GM23338 (cell line): Measurements from ENCODE around the gene TRAK1. TPM values are rescaled to one million over a fixed set of nuclear protein-coding genes. Genes with fewer than 3 reads are reported as not detected.

Source experiments
- ATAC-seq: fragments of 200-7000 bp; cut with Tn5 transposase; 3 replicates; pipeline ENCODE4 v1.9.1; 2020
- DNase-seq: peaks from one replicate; pipeline ENCODE4 v3.0.0-alpha.2; 2015; ENCODE audit warnings: low spot score
- H2AFZ ChIP-seq: fragments of 200-600 bp; sonication (generic); 2 replicates; pipeline ENCODE4 v1.8.0; 2016; ENCODE audit warnings: antibody characterized with exemption, mild to moderate bottlenecking, moderate library complexity
- H3F3A ChIP-seq: fragments of 200-600 bp; sonication (generic); replicated peaks from 2 replicates; pipeline ENCODE4 v1.8.0; 2017; ENCODE audit warnings: antibody characterized with exemption, mixed run types, low read depth
- H3K27ac ChIP-seq: fragments of 200-600 bp; sonication (generic); 2 replicates; pipeline ENCODE4 v1.6.1; 2016; ENCODE audit warnings: low read depth
- H3K27me3 ChIP-seq: fragments of 200-600 bp; sonication (generic); 2 replicates; pipeline ENCODE4 v1.8.0; 2016; ENCODE audit warnings: mild to moderate bottlenecking, mixed run types, moderate library complexity; ENCODE audit not compliant: insufficient read depth
- H3K36me3 ChIP-seq: fragments of 200-600 bp; sonication (generic); 2 replicates; pipeline ENCODE4 v1.8.0; 2016; ENCODE audit warnings: mild to moderate bottlenecking; ENCODE audit not compliant: insufficient read depth
- H3K4me1 ChIP-seq: fragments of 200-600 bp; sonication (generic); 2 replicates; pipeline ENCODE4 v1.8.0; 2016; ENCODE audit warnings: mild to moderate bottlenecking, moderate library complexity; ENCODE audit not compliant: insufficient read depth
- H3K4me2 ChIP-seq: fragments of 200-600 bp; sonication (generic); 2 replicates; pipeline ENCODE4 v1.7.1; 2017; ENCODE audit warnings: mixed run types
- H3K4me3 ChIP-seq: fragments of 200-600 bp; sonication (generic); 2 replicates; pipeline ENCODE4 v1.6.1; 2016; ENCODE audit warnings: mixed run types
- H3K79me2 ChIP-seq: fragments of 200-600 bp; sonication (generic); replicated peaks from 2 replicates; pipeline ENCODE4 v1.8.0; 2017; ENCODE audit warnings: mild to moderate bottlenecking; ENCODE audit not compliant: insufficient read depth
- H3K9me2 ChIP-seq: fragments of 200-600 bp; sonication (generic); 2 replicates; pipeline ENCODE4 v1.8.0; 2017; ENCODE audit not compliant: insufficient read depth
- H4K20me1 ChIP-seq: fragments of 200-600 bp; sonication (generic); replicated peaks from 2 replicates; pipeline ENCODE4 v1.8.0; 2017; ENCODE audit warnings: mild to moderate bottlenecking; ENCODE audit not compliant: insufficient read depth
- H3K27ac Mint-ChIP-seq: 2 replicates; pipeline ENCODE4 v1.8.0; 2020; ENCODE audit warnings: inconsistent platforms, mild to moderate bottlenecking, moderate library complexity, mixed read lengths
- H3K27me3 Mint-ChIP-seq: 3 replicates; pipeline ENCODE4 v1.8.0; 2022; ENCODE audit warnings: low read depth, mild to moderate bottlenecking, moderate library complexity, mixed read lengths, inconsistent platforms; ENCODE audit not compliant: insufficient read depth, poor library complexity
- H3K36me3 Mint-ChIP-seq: 3 replicates; pipeline ENCODE4 v1.8.0; 2021; ENCODE audit warnings: low read depth, mild to moderate bottlenecking, inconsistent platforms, moderate library complexity, mixed read lengths
- H3K4me1 Mint-ChIP-seq: 3 replicates; pipeline ENCODE4 v1.8.0; 2020; ENCODE audit warnings: mild to moderate bottlenecking, inconsistent platforms, mixed read lengths
- H3K4me3 Mint-ChIP-seq: 3 replicates; pipeline ENCODE4 v1.8.0; 2021; ENCODE audit warnings: moderate library complexity, mild to moderate bottlenecking, inconsistent platforms, mixed read lengths
- H3K9me3 Mint-ChIP-seq: 3 replicates; pipeline ENCODE4 v1.8.0; 2020; ENCODE audit warnings: moderate library complexity, mild to moderate bottlenecking, inconsistent platforms, mixed read lengths
- CREB1 ChIP-seq: fragments of 250-450 bp; sonication (Bioruptor Pico); IDR thresholded peaks from 2 replicates; pipeline ENCODE4 v1.5.0; 2020; ENCODE audit warnings: low read depth, mild to moderate bottlenecking, moderate library complexity
- ETS1 ChIP-seq: IDR thresholded peaks from 2 replicates; pipeline ENCODE4 v1.6.1; 2016; ENCODE audit warnings: antibody characterized with exemption
- EZH2 ChIP-seq: fragments of 200-600 bp; sonication (generic); IDR thresholded peaks from one replicate; pipeline ENCODE4 v1.8.0; 2017; ENCODE audit warnings: antibody characterized with exemption, mild to moderate bottlenecking, low read depth; ENCODE audit not compliant: unreplicated experiment
- EZH2phosphoT487 ChIP-seq: fragments of 200-600 bp; sonication (generic); IDR thresholded peaks from one replicate; pipeline ENCODE4 v1.8.1; 2018; ENCODE audit warnings: antibody characterized with exemption; ENCODE audit not compliant: unreplicated experiment
- JUNB ChIP-seq: IDR thresholded peaks from one replicate; pipeline ENCODE4 v1.6.1; 2016; ENCODE audit warnings: antibody characterized with exemption; ENCODE audit not compliant: unreplicated experiment
- NANOG ChIP-seq: IDR thresholded peaks from 2 replicates; pipeline ENCODE4 v1.6.1; 2016; ENCODE audit warnings: antibody characterized with exemption, borderline replicate concordance
- POLR2AphosphoS5 ChIP-seq: IDR thresholded peaks from 2 replicates; pipeline ENCODE4 v1.6.1; 2016; ENCODE audit warnings: antibody characterized with exemption, low read depth
- REST ChIP-seq: IDR thresholded peaks from one replicate; pipeline ENCODE4 v1.6.1; 2018; ENCODE audit warnings: antibody characterized with exemption; ENCODE audit not compliant: unreplicated experiment
- STAT1 ChIP-seq: IDR thresholded peaks from one replicate; pipeline ENCODE4 v1.6.1; 2016; ENCODE audit warnings: antibody characterized with exemption; ENCODE audit not compliant: unreplicated experiment
- ZNF114 ChIP-seq: fragments of 250-450 bp; sonication (Bioruptor Pico); IDR thresholded peaks from 2 replicates; pipeline ENCODE4 v1.5.0; 2020; ENCODE audit warnings: mild to moderate bottlenecking, moderate library complexity
- ZNF331 ChIP-seq: fragments of 250-450 bp; sonication (Bioruptor Pico); IDR thresholded peaks from 2 replicates; pipeline ENCODE4 v1.5.0; 2020; ENCODE audit warnings: low read depth, mild to moderate bottlenecking, moderate library complexity
- polyA plus RNA-seq: library from polyadenylated mRNA; unstranded; fragments of >200 nt; fragmentation: Nextera tagmentation; extraction: Ambion mirVana; gene quantifications from 2 replicates; pipeline ENCODE4 v1.2.1, GENCODE V29; 2016
- total RNA-seq: library from RNA; depleted of rRNA; stranded (reverse); fragments of >200 nt; shearing (Covaris generic); gene quantifications from 2 replicates; pipeline ENCODE4 v1.2.3, GENCODE V29; 2014
- TF ChIP-seq, protein P1 (sequence below), 2 experiments: fragments of 200-600 bp in 1 of 2; sonication (generic) in 1 of 2; conservative IDR thresholded peaks; 2 replicates each; pipeline versions ENCODE4 v1.5.1 to v1.6.1; 2016 to 2017; ENCODE audit warnings: antibody characterized with exemption in 2 of 2, low read depth in 2 of 2, mild to moderate bottlenecking in 2 of 2, moderate library complexity in 1 of 2
- TF ChIP-seq, protein P2 (sequence below): fragments of 250-450 bp; sonication (Bioruptor Pico); IDR thresholded peaks from 2 replicates; pipeline ENCODE4 v1.5.0; 2020; ENCODE audit warnings: mild to moderate bottlenecking, moderate library complexity

Gene TRAK1
- total and polyA plus RNA-seq, 2 experiments from 2014 or later = 13.4 to 47.4 TPM

DNA sequence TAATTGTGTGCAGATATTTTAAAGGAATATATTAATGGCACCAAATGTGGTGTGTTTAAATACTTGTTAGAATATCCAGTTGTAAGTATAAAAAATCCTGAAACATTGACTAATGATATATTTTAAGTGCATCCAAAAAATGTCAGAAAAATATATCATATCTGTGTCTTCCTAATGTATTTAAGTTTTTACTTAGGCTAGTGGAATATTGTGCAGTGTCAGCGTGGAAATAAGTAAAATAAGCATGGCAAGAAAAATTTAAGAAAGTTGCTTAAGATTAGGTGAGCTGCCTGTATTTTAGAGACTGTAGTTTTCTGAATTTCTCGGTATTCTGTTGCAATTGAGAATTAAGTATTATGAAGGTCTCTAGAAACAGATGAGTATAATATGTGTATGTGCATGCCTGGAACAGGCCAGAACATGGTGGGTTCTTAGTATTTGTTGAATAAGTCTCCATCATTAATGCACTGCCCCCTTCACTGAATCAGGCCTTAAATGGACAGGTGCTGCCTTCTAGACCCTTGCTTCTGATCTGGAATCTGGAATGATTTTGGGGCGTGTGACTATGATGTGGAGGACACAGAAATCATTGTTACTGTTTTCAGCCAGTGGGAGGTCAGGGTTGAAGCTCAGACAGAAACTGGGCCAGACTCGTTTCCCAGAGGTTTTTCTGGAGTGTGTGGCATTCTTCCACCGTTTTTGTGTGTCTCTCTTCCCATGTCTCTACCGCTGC, 86.1 kb downstream of the TRAK1 start:
- Histone ChIP-seq H3K79me2 (peaks cover 54% of the 10 kb centered on the region), H3K4me3 (no peak overlapping the region)
- peak overlapping the region; percentile 75; the same call in 1 of the 2 replicates for H3K27ac Mint-ChIP-seq

More for the DNA sequence above, 86.1 kb downstream of the TRAK1 start:
- Histone ChIP-seq H3K27me3 (no peaks in the 10 kb centered on the region), H3K4me2 (no peak overlapping the region), H3K4me1 (peaks cover 6% of the 10 kb centered on the region), H3F3A (no peaks in the 10 kb centered on the region), H2AFZ (no peak overlapping the region), H3K9me2 (no peaks in the 10 kb centered on the region), H4K20me1 (peaks cover 3% of the 10 kb centered on the region), H3K27ac (no peak overlapping the region), H3K36me3 (no peaks in the 10 kb centered on the region)
- peaks cover 19% of the 10 kb centered on the region for H3K4me1 Mint-ChIP-seq
- H3K36me3 Mint-ChIP-seq = peaks cover 5% of the 10 kb centered on the region; the same call in 2 of the 3 replicates
- DNase-seq = no peak
- TF ChIP-seq POLR2AphosphoS5 = no peak
- TF ChIP-seq JUNB = no peak
- no peak for TF ChIP-seq STAT1
- no peak for TF ChIP-seq ZNF114 (CRISPR knock-in tag)
- TF ChIP-seq CREB1 (CRISPR knock-in tag) = no peak
- no peak for TF ChIP-seq EZH2
- TF ChIP-seq ETS1 = no peak
- no peak for TF ChIP-seq NANOG
- no peak for TF ChIP-seq EZH2phosphoT487
- TF ChIP-seq, protein P1, sequence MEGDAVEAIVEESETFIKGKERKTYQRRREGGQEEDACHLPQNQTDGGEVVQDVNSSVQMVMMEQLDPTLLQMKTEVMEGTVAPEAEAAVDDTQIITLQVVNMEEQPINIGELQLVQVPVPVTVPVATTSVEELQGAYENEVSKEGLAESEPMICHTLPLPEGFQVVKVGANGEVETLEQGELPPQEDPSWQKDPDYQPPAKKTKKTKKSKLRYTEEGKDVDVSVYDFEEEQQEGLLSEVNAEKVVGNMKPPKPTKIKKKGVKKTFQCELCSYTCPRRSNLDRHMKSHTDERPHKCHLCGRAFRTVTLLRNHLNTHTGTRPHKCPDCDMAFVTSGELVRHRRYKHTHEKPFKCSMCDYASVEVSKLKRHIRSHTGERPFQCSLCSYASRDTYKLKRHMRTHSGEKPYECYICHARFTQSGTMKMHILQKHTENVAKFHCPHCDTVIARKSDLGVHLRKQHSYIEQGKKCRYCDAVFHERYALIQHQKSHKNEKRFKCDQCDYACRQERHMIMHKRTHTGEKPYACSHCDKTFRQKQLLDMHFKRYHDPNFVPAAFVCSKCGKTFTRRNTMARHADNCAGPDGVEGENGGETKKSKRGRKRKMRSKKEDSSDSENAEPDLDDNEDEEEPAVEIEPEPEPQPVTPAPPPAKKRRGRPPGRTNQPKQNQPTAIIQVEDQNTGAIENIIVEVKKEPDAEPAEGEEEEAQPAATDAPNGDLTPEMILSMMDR (conservative IDR thresholded peaks at IDR 0.05; ENCODE audit: low read depth in 2 of 2) = no peak
- no peak for TF ChIP-seq REST
- TF ChIP-seq, protein P2, sequence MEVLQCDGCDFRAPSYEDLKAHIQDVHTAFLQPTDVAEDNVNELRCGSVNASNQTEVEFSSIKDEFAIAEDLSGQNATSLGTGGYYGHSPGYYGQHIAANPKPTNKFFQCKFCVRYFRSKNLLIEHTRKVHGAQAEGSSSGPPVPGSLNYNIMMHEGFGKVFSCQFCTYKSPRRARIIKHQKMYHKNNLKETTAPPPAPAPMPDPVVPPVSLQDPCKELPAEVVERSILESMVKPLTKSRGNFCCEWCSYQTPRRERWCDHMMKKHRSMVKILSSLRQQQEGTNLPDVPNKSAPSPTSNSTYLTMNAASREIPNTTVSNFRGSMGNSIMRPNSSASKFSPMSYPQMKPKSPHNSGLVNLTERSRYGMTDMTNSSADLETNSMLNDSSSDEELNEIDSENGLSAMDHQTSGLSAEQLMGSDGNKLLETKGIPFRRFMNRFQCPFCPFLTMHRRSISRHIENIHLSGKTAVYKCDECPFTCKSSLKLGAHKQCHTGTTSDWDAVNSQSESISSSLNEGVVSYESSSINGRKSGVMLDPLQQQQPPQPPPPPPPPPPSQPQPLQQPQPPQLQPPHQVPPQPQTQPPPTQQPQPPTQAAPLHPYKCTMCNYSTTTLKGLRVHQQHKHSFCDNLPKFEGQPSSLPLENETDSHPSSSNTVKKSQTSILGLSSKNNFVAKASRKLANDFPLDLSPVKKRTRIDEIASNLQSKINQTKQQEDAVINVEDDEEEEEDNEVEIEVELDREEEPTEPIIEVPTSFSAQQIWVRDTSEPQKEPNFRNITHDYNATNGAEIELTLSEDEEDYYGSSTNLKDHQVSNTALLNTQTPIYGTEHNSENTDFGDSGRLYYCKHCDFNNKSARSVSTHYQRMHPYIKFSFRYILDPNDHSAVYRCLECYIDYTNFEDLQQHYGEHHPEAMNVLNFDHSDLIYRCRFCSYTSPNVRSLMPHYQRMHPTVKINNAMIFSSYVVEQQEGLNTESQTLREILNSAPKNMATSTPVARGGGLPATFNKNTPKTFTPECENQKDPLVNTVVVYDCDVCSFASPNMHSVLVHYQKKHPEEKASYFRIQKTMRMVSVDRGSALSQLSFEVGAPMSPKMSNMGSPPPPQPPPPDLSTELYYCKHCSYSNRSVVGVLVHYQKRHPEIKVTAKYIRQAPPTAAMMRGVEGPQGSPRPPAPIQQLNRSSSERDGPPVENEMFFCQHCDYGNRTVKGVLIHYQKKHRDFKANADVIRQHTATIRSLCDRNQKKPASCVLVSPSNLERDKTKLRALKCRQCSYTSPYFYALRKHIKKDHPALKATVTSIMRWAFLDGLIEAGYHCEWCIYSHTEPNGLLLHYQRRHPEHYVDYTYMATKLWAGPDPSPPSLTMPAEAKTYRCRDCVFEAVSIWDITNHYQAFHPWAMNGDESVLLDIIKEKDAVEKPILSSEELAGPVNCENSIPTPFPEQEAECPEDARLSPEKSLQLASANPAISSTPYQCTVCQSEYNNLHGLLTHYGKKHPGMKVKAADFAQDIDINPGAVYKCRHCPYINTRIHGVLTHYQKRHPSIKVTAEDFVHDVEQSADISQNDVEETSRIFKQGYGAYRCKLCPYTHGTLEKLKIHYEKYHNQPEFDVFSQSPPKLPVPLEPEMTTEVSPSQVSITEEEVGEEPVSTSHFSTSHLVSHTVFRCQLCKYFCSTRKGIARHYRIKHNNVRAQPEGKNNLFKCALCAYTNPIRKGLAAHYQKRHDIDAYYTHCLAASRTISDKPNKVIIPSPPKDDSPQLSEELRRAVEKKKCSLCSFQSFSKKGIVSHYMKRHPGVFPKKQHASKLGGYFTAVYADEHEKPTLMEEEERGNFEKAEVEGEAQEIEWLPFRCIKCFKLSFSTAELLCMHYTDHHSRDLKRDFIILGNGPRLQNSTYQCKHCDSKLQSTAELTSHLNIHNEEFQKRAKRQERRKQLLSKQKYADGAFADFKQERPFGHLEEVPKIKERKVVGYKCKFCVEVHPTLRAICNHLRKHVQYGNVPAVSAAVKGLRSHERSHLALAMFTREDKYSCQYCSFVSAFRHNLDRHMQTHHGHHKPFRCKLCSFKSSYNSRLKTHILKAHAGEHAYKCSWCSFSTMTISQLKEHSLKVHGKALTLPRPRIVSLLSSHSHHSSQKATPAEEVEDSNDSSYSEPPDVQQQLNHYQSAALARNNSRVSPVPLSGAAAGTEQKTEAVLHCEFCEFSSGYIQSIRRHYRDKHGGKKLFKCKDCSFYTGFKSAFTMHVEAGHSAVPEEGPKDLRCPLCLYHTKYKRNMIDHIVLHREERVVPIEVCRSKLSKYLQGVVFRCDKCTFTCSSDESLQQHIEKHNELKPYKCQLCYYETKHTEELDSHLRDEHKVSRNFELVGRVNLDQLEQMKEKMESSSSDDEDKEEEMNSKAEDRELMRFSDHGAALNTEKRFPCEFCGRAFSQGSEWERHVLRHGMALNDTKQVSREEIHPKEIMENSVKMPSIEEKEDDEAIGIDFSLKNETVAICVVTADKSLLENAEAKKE = no peak
- no peak for TF ChIP-seq ZNF331 (CRISPR knock-in tag)
- no peak for ATAC-seq
- H3K9me3 Mint-ChIP-seq = no peaks in the 10 kb centered on the region
- H3K4me3 Mint-ChIP-seq = no peak overlapping the region
- H3K27me3 Mint-ChIP-seq = peaks cover 6% of the 10 kb centered on the region
